Activated T-helper 1 cell treated with anti-CD3 and anti-CD28 coated beads, Interleukin-12 subunit alpha, Interleukin-12 subunit beta, Interleukin-2, Interleukin-4 antibody, amounts not matched to agents 30 ng/mL and 10 ng/mL and 1 ng/mL, durations not matched to agents 14 hours and 24 hours and 36 hours (primary cell): Measurements from ENCODE around the gene CYP3A4. TPM values are rescaled to one million over a fixed set of nuclear protein-coding genes. Genes with fewer than 3 reads are reported as not detected.
"Not testable (repeated sequence)": the region's sequence is repeated elsewhere in the genome, so short reads cannot be mapped to it uniquely, and the experiment has no call there.

Experiments
- DNase-seq: peaks from one replicate; pipeline ENCODE4 v3.0.0; 2021; ENCODE audit warnings: low spot score
- H3K27ac Mint-ChIP-seq: one replicate; pipeline ENCODE4 v1.8.0; 2021; ENCODE audit warnings: mild to moderate bottlenecking, mixed read lengths
- H3K27me3 Mint-ChIP-seq: one replicate; pipeline ENCODE4 v1.8.0; 2022; ENCODE audit warnings: mild to moderate bottlenecking, moderate library complexity, mixed read lengths; ENCODE audit not compliant: insufficient read depth
- H3K36me3 Mint-ChIP-seq: one replicate; pipeline ENCODE4 v1.8.0; 2021; ENCODE audit warnings: low read depth, mixed read lengths
- H3K4me1 Mint-ChIP-seq: one replicate; pipeline ENCODE4 v1.8.0; 2021; ENCODE audit warnings: low read depth, mixed read lengths
- H3K4me3 Mint-ChIP-seq: one replicate; pipeline ENCODE4 v1.8.0; 2021; ENCODE audit warnings: mild to moderate bottlenecking, moderate library complexity, mixed read lengths
- H3K9me3 Mint-ChIP-seq: one replicate; pipeline ENCODE4 v1.8.0; 2021; ENCODE audit warnings: mixed read lengths
- intact Hi-C: fragments of 100-400 bp; cut with micrococcal nuclease; formaldehyde crosslinking; loops from one replicate; pipeline ENCODE4 v1.15.1; 2024
- total RNA-seq: library from RNA; stranded (reverse); gene quantifications from 2 replicates; pipeline ENCODE4 v1.2.3, GENCODE V29; 2022

Gene CYP3A4
- total RNA-seq, 1 donor from 2014 or later = not detected

DNA sequence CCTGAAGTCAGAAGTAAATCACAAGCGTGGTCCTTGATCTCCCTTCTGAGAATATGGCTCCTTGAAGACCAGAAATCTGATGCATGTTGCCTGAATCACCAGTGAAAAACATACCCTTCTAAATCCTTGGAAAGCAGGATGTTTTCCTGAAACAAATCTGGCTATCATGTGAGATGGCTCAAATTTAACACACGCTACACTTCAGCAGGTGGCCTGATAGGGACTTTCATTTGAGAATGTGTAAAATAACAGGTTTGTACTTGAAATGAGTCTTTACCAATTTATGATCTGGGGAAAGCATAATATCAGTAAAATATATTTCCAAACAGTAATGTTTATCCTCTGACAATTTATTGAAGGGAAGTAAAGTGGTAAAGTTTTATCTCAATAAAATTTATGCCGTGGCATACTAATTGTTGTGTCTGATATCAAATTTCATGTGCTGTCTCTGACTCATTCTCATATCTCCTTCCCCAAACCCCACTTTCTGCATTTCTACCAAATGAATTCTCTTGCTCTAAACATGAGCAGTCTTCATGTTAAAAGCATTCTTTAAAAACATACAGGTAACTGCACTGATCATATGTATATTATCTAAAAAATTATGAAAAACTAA lies 17.4 kb downstream of the CYP3A4 start:
- Mint-ChIP-seq H3K4me3 (no peak overlapping the region), H3K36me3 (no peaks in the 10 kb centered on the region), H3K27ac (no peak overlapping the region), H3K4me1 (peaks cover 8% of the 10 kb centered on the region), H3K9me3 (no peaks in the 10 kb centered on the region), H3K27me3 (peaks cover 22% of the 10 kb centered on the region)
- intact Hi-C loops = no loop called here
- DNase-seq = no peak

DNA sequence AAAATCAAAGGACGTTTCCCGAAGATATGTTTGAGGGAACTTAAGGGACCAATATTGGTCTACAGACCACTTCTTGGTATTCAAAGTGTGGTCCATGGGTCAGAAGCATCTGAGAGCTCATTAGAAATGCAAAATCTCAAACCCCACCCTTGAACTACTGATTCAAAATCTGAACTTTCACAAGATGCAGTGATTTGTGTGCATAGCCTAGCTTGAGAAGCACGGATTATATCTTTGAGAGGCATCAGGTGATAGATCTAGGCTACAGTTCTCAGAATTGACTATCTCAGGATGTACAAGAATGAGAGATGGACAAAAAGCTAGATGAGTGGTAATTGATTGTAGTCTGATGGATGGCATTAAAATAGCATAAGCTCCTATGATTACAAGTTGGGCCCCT lies 19.5 kb downstream of the CYP3A4 start:
- H3K4me1 Mint-ChIP-seq = peaks cover 8% of the 10 kb centered on the region
- intact Hi-C loops = no loop called here
- no peaks in the 10 kb centered on the region for H3K36me3 Mint-ChIP-seq
- no peak overlapping the region for H3K27ac Mint-ChIP-seq
- DNase-seq = no peak
- H3K27me3 Mint-ChIP-seq = peaks cover 15% of the 10 kb centered on the region
- no peaks in the 10 kb centered on the region for H3K9me3 Mint-ChIP-seq
- no peak overlapping the region for H3K4me3 Mint-ChIP-seq

DNA sequence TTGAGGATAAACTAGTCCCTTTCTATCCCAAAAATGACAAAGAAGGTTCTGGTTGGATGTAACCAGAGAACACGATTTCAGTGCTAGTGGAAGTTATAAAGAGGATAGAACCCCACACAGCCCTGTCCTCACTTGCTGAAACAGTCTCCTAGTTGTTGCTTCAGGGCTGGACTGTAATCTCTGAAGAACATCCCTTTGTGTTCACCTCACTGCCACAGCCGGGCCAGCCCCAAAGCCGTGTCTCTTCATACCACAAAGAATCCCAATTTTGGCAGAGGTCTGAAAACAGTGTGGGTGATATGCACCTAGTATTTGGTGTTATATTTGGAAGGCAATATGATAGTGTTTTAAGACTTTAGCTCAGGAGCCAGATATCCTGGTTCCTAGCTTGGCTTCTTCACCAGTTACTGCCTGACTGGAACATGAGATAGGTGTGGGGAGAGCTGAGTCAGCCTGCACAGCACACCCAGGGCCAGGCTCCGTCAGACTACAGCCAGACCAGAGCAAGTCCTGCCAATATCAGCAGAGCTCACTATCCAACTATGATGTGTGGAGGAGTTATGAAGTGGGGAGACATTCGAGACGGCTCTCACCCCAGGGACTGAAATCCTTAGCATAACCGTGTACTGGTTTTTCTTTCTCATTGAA lies 21.2 kb downstream of the CYP3A4 start:
- DNase-seq = no peak
- Mint-ChIP-seq H3K27me3 (peaks cover 14% of the 10 kb centered on the region), H3K27ac (no peak overlapping the region), H3K4me3 (no peak overlapping the region), H3K4me1 (peaks cover 6% of the 10 kb centered on the region), H3K36me3 (no peaks in the 10 kb centered on the region), H3K9me3 (no peaks in the 10 kb centered on the region)
- intact Hi-C loops = no loop called here

DNA sequence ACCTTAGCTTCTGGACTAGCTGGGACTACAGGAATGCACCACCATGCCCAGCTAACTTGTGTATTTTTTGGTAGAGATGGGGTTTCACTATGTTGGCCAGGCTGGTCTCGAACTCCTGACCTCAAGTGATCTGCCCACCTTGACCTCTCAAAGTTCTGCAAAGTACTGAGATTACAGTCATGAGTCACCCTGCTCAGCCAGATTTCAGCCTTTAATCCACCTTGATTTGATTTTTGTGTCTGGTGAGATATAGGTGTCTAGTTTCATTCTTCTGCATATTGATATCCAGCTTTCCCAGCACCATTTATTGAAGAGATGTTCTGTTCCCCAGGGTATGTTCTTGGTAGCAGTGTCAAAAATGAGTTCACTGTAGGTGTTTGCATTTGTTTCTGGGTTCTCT lies 28.9 kb downstream of the CYP3A4 start:
- intact Hi-C loops = no loop called here
- DNase-seq = no peak
- Mint-ChIP-seq H3K27ac (no peak overlapping the region), H3K27me3 (peaks cover 8% of the 10 kb centered on the region), H3K9me3 (no peaks in the 10 kb centered on the region), H3K36me3 (no peaks in the 10 kb centered on the region), H3K4me3 (no peak overlapping the region), H3K4me1 (no peaks in the 10 kb centered on the region)

DNA sequence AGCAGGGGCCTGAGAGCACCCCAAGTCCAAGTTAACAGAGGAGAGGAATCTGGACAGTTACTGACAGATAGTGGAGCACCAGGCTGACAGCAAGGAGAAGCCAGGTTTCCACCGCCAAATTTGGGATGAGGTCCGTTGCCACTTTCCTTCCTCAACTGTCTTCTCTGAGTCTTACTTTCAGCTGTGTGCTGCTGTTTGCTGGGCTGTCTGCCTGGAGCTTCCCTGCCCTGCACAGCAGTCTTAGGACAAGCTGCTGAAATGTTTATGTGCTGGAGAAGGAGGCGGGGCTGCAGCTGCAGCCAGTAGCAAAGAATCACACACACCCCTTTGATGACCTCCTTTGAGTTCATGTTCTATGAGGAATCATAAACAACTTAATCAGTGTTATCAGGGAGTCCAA lies 31.6 kb downstream of the CYP3A4 start:
- DNase-seq = no peak
- intact Hi-C loops = no loop called here
- no peak overlapping the region for H3K27ac Mint-ChIP-seq
- H3K27me3 Mint-ChIP-seq = peaks cover 8% of the 10 kb centered on the region
- no peaks in the 10 kb centered on the region for H3K9me3 Mint-ChIP-seq
- no peaks in the 10 kb centered on the region for H3K4me1 Mint-ChIP-seq
- no peak overlapping the region for H3K4me3 Mint-ChIP-seq
- H3K36me3 Mint-ChIP-seq = no peaks in the 10 kb centered on the region

DNA sequence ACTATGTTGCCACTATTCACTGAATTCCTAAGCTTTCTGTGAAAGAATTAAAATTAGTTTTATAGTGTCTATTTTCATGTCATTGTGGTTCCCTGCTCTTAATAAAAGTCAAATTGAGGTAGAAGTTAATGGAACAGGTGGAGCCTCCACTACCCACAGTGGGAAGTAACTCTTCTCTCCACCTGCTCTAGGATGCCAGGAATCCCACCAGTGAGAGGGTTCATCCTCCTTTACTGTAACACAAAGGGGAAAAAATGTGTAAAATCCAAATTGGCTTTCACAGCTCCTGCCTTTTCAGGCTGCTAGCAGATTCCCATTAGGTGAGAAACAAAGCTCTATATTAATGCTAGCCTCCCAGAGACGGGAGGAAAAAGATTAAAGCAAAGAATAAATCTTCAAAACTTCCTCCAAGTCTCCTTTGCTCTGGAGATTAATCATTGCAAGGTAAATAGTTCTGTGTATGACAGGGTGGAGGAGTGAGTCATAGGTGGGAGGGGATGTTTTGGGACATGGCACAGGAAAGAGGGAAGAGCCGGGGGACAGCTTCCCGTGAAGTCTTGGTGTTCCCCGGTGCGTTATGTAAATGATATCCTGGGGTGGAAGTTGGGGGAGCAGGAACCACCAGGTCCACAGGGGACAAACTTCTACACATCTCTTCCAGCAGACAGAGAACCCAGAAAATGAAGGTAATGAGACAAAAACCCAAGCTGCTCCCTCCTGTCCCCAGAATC lies 32.5 kb downstream of the CYP3A4 start:
- H3K27ac Mint-ChIP-seq, H3K27me3 Mint-ChIP-seq, H3K9me3 Mint-ChIP-seq, H3K4me1 Mint-ChIP-seq, H3K36me3 Mint-ChIP-seq, intact Hi-C loops, DNase-seq, H3K4me3 Mint-ChIP-seq: not testable (repeated sequence)

DNA sequence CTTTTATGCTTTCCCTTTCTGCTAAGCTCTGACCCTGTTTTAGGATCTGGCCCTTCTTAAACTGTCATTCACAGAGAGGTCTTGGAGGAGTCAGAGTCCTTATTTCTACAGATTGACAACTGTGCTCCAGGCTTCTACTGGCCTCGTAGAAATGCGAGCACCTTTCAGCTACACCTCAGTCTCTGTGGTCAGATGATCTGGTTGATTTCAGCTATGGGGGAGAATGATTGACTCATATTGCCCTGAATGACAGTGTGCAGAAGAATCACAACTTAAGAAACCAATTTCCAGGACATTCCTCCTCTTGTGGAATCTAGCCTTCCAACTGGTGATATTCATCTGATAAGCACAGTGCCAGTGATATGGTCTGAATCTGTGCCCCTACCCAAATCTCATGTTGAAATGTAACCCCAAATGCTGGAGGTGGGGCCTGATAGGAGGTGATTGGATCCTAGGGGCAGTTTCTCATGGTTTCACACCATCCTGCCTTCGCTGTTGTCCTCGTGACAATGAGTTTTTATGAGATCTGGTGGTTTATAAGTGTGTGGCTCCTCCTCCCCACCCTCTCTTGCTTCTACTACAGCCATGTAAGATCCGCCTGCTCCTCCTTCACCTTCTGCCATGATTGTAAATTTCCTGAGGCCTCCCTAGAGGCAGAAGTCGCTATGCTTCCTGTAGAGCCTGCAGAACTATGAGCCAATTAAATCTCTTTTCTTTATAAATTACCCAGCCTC lies 35.0 kb downstream of the CYP3A4 start:
- H3K36me3 Mint-ChIP-seq = no peaks in the 10 kb centered on the region
- H3K27me3 Mint-ChIP-seq = peaks cover 8% of the 10 kb centered on the region
- intact Hi-C loops = no loop called here
- no peaks in the 10 kb centered on the region for H3K4me1 Mint-ChIP-seq
- no peaks in the 10 kb centered on the region for H3K9me3 Mint-ChIP-seq
- no peak for DNase-seq
- no peak overlapping the region for H3K4me3 Mint-ChIP-seq
- H3K27ac Mint-ChIP-seq = no peak overlapping the region

DNA sequence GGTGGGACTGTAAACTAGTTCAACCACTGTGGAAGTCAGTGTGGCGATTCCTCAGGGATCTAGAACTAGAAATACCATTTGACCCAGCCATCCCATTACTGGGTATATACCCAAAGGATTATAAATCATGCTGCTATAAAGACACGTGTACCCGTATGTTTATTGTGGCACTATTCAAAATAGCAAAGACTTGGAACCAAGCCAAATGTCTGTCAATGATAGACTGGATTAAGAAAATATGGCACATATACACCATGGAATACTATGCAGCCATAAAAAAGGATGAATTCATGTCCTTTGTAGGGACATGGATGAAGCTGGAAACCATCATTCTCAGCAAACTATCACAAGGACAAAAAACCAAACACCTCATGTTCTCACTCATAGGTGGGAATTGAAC lies 37.1 kb downstream of the CYP3A4 start:
- intact Hi-C loops = not testable (repeated sequence)

DNA sequence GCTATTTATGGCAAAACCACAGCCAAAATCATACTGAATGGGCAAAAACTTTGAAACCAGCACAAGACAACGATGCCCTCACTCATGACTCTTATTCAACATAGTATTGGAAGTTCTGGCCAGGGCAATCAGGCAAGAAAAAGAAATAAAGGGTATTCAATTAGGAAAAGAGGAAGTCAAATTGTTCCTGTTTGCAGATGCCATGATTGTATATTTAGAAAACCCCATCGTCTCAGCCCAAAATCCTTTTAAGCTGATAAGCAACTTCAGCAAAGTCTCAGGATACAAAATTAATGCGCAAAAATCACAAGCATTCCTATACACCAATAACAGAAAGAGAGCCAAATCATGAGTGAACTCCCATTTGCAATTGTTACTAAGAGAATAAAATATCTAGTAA lies 38.6 kb downstream of the CYP3A4 start:
- H3K4me3 Mint-ChIP-seq, H3K4me1 Mint-ChIP-seq, DNase-seq, intact Hi-C loops, H3K9me3 Mint-ChIP-seq, H3K36me3 Mint-ChIP-seq, H3K27me3 Mint-ChIP-seq, H3K27ac Mint-ChIP-seq: not testable (repeated sequence)

More for the DNA sequence above, 37.1 kb downstream of the CYP3A4 start:
- not testable (repeated sequence) for H3K27ac Mint-ChIP-seq, H3K9me3 Mint-ChIP-seq, H3K4me3 Mint-ChIP-seq, H3K36me3 Mint-ChIP-seq, H3K27me3 Mint-ChIP-seq, H3K4me1 Mint-ChIP-seq, DNase-seq

DNA sequence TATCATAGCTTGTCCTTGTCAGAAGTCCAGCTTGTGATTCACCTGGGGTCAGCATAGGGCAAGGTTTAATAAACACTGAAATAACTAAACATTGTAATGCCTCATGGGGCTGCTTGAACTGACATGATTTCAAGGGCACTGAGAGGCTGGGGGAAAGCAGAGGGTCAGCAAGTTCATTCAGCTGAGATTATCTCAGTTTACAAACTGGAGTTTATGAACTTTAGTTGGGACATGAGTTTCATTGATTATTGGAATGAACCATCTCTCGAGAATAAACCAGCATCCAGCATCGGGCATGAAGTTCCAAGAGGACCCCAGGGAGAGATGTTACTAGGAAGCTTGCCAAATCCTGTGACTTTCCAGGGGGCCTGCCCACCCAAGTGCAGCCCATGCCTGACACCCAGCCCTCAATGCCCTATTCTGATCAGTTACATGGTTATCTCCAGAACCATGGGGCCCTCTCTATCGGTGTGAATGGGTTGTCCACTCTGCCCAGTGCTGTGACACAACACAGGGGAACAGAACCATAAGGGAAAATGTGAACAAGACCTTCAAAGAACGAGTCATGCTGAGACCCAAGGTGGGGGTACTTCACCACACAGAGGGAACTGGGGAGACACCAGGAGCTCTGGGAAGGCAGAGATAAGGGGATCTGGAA lies 41.1 kb downstream of the CYP3A4 start:
- no peaks in the 10 kb centered on the region for H3K9me3 Mint-ChIP-seq
- no peak overlapping the region for H3K27ac Mint-ChIP-seq
- H3K36me3 Mint-ChIP-seq = no peaks in the 10 kb centered on the region
- H3K4me1 Mint-ChIP-seq = no peaks in the 10 kb centered on the region
- intact Hi-C loops = no loop called here
- H3K4me3 Mint-ChIP-seq = no peak overlapping the region
- DNase-seq = no peak
- no peaks in the 10 kb centered on the region for H3K27me3 Mint-ChIP-seq

DNA sequence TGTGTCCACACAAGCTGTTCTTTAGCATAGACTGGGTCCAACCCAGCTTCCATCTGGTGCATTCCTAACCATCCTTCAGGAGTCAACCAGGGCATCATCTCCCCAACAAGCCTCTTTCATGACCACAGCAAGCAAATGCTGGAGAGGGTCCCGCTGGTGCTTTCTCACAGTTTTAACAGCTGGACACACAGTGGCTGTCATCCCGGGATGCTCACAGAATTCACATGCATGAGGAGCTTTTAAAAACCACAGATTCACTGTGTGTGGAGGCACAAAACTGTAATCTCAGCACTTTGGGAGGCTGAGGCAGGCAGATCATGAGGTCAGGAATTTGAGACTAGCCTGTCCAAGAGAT lies 42.6 kb downstream of the CYP3A4 start:
- no peak overlapping the region for H3K4me3 Mint-ChIP-seq
- H3K4me1 Mint-ChIP-seq = no peaks in the 10 kb centered on the region
- no peaks in the 10 kb centered on the region for H3K9me3 Mint-ChIP-seq
- intact Hi-C loops = no loop called here
- H3K36me3 Mint-ChIP-seq = no peaks in the 10 kb centered on the region
- H3K27ac Mint-ChIP-seq = no peak overlapping the region
- no peaks in the 10 kb centered on the region for H3K27me3 Mint-ChIP-seq
- no peak for DNase-seq

DNA sequence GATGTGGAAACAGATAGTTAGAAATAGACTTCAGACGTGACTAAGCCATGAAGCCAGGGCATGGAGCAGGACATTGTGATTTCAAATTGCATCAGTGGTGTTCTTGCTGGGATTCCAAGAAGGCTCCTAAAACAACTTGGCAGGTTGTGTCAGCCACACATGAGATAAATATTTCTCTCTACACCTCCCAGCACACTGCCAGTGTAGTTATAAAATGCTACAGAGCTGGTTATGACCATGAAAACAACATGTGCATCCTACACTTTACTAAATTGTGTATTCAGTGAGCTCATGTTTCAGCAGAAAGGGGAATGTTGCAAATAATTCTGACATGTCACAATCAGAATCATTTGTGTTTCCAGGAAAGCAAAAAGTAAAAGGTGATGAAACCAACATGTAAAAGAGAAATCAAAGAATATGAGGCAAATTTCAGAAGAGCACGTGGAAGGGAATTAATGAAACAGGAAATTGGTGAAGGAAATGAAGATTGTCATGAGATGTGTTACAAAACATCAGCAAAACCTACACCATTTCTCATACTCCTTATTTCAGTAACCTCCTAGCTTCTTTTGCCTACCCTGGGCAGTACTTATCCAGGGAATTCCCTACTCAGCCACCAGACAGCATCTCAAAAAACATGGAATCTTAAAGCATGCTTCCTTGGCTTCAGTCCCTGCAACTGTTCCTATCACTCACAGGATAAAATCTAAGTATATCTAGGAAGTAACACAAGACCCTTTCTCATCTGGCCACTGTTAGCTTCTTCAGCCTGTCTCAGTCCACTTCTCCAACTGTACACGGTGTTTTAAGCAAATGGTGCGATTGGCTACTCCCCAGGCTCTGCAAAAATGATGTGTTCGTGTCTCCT lies 43.2 kb downstream of the CYP3A4 start:
- Mint-ChIP-seq H3K27me3 (no peaks in the 10 kb centered on the region), H3K9me3 (no peaks in the 10 kb centered on the region), H3K4me1 (no peaks in the 10 kb centered on the region), H3K27ac (no peak overlapping the region), H3K36me3 (no peaks in the 10 kb centered on the region), H3K4me3 (no peak overlapping the region)
- DNase-seq = no peak
- intact Hi-C loops = no loop called here
